GM19468 (cell line): ENCODE measurements around the gene DNAH17.

ENCODE experiments used
- ATAC-seq: cut with Tn5 transposase; IDR thresholded peaks from one replicate; pipeline ENCODE4 v1.9.1; 2021; ENCODE audit warnings: mild to moderate bottlenecking, moderate library complexity, moderate number of reproducible peaks; ENCODE audit not compliant: unreplicated experiment; ENCODE audit errors: extremely low read depth

Gene DNAH17

DNA sequence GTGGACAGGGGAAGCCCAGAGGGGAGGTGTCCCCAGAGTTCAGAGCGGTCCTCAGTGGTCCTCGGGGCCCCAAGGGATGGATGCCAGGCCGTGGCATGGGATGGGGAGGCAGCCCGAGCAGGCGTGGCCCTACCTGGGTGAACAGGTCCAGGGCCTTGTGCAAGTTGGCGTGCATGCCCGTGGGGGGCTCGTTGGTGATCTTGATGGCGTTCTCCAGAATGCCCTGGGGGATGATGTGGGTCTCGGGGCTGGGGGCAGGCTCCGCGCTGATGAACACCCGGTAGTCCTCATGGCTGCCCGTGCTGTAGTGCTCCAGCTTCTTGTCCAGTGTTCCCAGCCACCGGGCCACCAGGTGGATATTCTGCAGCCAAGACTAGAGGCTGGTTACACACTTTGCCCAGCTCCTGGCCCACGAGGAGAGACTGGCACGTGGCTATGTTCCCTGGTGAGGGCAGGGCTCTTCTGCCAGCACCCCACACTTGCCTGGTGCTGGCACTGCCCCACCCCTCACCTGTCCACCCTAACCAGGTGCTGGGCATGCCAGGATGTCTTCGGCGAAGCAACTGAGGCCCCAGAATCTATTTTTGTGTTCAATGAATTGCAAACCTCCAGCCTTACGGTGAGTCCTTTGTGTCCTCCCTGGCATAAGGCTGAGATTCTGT is 139.6 kb downstream of the DNAH17 start:
- no peak for ATAC-seq

DNA sequence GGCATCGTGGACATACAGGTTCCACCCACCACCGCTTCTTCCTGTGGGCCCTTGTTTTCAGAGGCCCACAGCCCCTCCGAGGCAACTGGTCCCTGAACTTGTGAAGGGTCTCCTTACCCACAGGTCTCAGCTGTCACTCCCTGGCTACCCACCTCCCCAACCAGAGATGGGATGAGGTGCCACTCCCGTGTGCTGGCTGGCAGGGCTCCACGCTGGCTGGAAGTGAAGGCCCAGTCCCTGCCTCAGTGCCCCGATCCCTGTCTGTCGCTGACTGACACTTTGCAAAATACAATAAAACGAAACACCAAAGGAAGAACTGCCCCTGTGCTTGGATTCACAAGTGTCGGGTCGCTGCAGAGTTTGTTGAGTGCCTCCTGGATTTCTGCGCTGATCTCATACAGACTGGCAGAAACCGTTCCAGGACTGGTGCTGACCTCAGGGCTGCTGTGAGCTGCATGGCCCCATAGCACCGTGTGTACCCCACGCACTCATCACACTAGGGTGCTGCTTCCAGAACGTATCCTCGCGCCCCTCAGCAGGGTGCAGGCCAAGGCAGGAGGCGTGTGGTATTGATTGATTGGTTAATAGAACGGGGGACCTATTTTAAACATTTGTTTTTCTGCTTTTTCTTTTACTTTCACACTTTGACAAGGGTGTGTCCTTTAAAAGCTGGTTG is 141.7 kb downstream of the DNAH17 start:
- no peak for ATAC-seq

DNA sequence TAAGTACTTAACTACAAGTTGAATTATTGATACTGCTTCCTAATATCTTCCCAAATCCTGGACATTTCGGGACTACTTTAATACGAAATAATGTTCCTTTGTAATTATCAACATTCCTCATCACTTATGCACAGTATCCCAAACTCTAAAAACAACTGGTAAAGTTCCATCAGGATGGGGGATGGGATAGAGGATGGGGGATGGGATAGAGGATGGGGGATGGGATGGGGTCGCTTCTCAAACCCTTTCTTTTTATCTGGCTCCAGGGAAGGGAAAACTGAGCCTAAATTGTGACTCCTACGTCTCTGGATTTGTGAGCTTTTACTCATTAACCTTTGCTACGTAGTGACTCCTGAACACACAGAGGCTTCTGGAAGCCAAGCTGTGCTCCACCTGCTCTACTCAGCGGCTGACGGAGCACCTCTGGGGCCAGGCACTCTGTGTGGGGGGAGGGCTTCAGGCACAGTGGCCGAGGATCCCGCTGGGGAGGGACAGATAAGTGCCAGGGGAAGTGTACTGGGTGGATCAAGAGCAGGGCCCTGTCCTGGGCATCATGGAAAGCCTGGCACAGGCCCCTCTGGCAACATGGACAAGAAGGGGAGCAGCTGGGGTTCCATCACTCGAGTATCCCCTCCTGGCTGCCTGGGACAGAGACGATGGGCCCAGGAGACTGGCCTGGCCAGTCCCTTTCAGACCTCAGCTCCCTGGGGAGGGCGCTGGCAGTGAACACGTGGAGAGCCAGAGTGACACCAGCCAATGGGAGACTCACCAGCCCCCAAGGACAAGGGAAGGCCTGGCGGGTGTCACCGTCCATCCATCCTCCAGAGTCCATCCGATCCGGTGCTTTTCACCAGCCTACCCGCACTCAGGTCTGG is 142.5 kb downstream of the DNAH17 start:
- ATAC-seq, result no peak

DNA sequence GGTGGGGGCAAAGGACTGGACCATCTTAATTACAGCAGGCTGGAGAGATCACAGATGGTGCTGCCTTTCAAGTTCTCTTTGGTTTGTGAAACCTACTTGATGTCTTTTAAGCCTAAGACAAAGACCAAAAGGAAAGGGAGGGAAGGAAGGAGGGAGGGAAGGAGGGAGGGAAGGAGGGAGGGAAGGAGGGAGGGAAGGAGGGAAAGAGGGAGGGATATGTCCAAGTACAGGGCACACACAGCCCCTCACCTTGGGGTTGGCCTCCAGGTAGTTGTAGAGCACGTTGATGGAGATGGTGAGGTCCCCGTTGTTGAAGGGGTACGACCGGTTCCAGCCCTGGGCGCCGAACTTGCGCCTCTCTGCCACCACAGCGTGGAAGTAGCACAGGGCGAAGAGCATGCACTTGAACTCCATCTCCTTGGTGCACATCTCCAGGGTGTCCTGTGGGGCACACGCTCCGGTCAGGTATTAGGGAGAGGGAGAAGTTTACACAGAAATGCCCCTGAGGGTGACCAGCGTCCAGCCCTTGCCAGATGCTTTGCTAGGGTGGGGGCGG is 143.3 kb downstream of the DNAH17 start:
- no peak for ATAC-seq

DNA sequence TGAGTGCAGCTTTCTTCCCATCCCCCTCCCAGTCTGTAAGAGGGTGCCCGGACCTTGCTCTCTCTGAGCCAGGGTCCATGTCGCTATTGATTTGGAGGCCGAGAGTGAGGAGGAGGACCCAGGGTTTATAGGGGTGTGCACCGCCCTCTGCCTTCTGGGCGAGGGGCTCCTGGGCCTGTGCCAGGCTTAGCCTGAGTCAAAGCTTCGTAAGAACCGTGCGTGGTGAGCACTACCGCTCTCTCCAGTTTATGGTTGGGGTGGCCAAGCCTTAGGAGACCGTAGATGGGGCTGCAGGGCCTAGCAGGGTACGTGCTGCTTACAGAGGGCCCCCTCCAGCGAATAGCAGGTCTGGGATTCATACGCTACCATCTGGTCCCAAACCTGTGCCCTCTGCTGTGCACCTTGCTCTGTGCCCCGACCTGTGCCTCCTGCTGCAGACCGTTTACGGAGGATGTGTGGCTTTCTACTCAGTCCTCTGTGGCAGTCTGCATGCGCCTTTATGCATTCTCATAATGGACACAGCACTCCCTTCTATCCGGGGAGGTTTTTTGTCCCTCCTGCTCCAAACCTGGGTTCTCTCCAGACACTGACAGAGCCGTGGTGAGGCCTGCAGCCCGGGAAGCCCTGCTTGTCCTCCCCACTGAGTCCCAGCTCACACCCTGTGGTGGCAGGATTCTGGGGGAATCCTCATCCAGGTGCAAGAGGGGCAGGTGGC is 144.0 kb downstream of the DNAH17 start:
- ATAC-seq, result no peak

DNA sequence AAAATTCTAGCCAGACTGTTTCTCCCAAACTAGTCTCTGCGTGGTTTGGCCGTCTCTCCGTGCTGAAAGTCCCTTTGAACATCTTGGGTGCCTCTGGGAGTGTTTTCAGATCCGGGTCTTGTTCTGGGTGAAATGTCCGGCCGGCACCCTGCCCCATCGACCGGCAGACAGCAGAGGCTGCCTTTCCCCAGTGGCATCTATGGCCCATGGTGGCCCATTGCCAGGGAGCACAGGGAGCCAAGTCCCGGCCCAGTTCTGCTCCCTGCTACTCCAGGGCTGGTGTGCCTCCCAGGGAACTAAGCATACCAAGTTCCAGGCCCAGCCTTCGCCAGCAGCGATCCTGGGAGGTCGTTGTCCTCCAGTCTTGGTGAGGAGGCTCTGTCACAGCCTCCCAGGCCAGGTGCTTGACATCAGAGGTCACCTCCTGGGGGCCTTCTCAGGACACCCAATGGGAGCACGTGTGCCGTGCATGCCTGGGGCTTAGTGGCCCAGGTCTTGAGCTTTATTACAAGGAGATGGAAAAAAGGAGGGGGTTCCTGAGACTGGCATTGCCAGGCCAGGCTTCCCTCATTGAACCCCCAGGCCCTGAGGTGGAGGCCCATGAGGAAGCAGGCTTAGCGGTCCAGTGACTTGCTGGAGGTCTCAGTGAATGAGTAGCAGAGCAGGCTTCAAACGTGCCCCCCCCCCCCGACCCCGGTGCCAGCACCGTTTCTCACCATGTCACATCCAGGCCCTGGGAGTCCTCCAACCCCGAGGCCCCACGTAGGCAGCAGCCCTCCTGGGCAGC is 144.8 kb downstream of the DNAH17 start:
- no peak for ATAC-seq

DNA sequence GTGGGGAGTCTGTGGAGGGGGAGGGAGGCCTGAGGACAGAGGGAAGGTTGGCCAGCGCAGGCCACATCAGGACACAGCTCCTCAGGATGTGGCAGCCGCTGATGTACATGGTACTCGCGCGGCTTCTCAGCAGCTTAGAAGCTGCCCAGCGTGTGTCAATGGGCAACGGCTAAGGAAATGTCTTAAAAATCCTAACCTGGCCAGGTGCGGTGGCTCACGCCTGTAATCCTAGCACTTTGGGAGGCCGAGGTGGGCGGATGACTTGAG is 145.6 kb downstream of the DNAH17 start:
- no peak for ATAC-seq

DNA sequence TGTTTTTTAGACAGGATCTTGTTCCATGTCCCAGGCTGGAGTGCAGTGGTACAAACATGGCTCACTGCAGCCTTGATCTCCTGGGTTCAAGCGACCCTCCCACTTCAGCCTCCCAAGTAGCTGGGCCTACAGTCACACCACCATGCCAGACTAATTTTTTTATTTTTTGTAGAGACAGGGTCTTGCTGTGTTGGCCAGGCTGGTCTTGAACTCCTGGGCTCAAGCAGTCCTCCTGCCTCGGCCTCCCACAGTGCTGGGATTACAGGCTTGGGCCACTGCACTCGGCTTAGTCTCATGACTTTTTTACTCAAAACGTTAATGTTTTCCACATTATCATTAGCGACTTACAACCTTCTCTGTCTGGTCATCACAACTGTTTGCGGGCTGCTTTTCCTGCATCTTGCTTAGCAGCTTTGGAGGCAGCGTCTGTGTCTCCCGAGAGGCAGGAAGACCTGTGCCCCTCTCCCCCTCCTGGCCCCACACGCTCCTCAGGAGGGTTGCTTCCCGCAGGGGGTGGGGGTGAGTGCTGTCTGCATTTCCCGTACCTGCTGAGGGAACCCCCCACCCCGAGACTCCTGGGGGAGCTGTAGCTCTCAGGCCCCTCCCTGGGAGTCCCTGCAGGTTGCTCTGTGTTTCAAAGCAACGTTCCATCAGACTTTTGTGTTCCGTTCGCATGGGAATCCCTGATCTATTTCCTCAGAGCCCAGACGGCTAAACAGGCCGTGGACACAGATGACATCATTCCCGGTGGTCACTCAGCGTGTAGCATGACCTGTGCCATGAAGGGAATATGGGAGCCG is 146.1 kb downstream of the DNAH17 start:
- no peak for ATAC-seq

DNA sequence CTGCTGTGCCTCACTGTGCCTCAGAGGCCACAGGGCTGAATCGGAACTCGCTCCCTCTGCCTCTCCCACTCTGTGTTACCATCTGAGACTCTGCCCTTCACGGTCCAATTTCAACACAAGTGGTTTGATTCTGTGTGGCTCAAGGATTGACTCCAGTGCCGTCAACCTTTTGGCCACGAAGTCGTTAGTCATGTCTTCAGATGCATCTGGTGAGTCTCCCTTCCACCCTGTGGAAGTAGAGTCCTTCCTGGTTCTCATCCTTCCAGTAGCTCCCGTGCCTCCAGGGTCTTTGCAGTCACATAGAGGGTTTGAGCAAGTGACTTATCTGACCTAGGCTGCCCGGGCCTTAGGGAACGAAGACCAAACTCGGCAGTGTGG is 147.6 kb downstream of the DNAH17 start:
- no peak for ATAC-seq

DNA sequence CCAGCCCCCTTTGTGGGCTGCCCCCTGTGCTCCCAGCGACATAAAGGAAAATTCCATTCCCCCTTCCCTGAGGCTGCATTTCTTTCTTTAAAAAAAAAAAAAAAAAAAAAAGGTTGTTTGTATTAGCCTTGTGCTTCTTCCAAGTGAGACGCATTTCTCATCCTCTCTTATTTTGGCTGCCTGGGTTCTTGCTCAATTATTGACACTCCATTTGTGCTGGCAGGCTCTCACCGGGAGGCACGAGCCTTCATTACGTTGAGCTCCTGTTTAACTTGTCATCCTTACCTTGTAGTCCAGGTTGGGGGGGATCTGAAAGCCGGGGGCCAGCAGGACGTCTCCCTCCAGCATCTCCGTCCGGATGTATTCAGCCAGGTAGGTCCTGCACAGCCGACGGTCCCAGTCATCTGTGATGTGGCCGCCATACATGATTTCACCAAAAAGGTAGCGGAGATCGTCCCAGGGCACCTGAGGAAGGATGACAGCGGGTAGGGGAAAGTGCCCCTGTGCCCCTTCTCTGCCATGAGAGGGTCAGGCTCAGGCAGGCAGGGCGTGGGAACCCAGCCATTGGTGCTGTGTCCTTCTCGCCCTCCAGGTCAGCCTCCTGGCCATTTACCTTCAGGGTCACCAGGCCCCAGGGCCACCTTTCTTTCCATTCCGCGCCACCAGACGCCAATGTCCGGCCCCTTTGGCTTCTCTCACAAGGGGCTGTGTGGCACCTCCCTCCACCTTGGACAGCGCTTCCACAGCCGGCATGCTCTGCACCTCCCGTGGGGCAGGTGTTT is 148.2 kb downstream of the DNAH17 start:
- ATAC-seq, result no peak

DNA sequence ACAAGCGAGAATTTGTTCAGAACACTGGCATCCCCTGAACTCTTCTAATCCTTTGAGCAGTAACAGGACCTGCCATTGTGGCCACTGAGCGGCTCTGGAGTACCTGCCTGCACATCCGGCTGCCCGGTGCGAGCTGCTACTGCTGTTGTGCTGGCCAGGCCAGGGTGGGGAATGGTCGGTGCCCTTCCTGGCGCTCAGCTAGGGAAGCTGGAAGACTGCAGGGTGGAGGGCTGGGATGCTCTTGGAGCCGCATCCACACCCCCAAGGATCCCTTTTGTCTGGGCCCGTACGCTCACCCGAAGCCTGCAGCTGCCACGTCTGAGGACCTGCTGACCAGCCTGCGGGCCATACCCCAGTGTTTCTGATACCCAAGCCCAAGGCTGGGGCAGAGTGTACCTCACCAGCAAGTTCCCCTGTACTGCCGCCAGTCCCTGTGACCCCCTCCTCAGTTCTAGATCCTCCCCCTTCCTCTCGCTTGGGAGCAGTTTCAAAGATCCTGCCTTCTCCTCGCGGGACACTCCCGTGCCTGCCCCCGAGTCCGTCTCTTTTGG is 149.1 kb downstream of the DNAH17 start:
- no peak for ATAC-seq

DNA sequence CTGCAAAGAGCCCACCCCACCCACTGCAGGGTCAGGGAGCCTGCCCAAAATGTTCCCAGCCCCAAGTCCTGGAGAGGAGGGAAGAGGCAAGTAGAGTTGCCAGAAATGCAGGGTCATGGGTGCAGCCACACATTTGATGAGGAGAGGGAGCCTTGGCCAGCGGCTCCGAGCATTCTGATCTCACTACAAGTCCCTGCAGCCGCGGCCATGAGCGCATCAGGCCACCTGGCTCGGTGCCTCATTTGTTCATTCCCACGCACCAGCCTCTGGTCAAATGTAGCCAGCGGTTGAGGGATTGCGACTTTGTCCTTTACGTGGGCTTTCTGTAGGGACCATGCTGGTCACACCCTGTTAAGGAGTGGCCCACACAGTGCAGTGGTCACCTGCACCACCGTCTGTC is 150.1 kb downstream of the DNAH17 start:
- ATAC-seq, result no peak

DNA sequence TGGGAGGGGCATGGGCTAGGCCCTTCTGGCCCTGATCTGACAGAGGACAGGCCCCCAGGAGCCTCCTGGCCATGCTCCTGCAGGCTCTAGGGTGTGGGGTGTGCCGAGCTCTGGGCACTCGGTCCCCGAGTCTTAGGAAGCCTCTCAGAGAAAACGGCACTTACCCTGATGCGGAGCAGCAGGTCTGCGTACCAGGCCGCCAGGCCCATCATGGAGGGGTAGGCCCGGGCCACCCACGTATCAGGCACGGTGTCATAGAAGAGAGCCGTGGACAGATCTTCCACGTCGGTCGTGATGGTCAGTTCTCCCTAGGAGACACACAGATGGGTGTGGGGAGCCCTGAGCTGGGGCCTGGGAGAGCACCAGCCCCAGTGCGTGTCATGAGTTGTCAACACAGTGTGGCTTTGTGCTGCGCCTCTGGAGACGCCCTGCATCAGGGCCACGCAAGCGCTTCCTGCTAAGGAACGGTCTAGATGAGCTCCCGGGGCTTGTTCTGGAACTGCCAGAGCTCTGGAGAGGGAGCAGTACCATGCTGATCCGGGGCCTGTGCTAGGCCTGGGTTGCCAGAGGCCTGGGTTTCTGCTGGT is 150.8 kb downstream of the DNAH17 start:
- no peak for ATAC-seq

DNA sequence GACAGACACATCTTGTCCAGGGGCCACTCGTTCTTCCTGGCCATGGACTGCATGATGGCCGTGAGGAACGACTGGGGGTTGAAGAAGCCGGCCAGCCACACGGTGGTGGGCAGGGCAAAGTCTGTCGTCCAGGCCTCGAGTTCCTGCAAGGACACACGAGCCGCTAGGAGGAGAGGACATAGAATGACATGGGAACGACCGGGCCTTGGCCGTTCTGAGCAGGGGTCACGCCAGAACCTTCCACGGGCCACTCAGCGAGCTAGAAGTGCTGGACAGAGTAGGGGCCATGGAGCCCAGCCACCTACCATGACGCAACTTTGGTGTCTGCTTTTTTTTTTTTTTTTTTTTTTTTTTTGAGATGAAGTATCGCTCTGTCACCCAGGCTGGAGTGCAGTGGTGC is 151.8 kb downstream of the DNAH17 start:
- ATAC-seq, result no peak

DNA sequence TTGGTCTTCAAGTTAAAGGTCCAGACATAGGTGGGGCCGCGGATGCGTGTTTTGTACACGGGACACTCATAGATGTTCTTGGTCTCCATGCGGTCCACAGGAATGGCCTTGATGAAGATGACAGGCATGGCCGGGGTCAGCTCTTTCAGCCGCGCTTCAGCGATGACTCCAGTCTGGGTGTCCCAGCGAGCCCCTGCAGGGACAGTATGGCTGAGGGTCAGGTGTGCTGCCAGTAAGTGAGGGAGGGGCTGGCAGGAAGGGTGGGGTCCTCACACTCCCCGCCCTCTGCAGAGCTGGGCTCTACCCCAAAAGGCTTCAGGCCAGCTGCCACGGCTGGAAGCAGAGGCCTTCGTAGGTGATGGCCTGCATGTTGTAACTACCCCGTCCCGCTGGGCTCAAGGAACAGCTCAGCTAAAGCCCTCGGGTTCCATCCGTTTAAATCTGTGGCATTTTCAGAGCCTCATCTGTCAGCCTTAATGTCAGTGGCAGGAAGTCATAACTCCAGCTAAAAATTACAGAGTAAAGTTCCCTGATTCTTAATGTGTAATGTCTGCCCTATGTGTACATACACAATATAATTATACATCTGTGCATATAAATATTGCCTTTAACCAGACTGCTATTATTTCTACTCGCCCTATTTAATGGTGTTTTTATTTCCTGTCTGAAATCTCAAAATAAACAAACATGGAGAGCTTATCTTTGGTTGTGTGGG is 153.1 kb downstream of the DNAH17 start:
- ATAC-seq, result no peak

DNA sequence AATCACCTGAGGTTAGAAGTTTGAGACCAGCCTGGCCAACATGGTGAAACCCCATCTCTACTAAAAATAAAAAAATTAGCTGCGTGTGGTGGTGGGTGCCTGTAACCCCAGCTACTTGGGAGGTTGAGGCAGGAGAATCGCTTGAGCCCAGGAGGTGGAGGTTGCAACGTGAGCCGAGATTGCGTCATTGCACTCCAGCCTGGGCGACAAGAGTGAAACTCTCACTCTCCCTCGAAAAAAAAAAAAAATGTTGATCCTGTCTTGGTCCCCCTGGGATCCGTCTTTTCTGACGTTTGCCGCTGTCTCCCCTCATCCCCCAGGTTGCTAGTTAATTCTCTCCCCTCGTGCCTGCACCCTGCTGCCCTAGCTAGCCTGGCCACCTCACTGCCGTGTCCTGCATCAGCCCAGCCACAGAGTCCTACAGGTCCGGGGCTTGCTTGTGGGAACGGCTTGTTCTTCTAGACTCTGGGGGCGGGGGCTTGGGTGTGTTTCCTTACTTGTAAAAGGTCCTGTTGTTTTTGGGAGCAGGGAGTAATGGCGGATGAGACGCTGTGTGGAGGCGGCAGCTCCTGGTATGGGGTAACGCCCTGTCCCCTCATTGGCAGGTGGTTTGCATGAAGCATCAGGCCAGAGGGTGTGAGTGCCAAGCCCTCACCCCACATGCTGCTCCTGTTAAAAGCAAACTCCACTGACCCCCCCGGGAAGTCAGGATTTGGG is 154.2 kb downstream of the DNAH17 start:
- no peak for ATAC-seq

DNA sequence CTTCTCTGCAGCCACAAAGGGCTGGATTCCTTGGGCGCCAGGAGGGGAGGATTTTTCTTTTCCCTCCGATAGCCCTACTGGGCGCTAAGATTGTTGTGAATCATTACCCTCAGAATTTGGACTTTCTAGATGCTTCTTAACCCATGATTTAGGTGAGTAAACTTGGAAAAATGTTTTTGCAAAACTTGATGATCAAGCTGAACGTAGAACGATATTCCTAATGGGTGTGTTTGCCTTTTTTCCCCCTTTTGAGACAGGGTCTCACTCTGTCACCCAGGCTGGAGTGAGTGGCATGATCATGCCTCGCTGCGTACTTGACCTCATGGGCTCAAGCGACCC is 155.0 kb downstream of the DNAH17 start:
- ATAC-seq, result no peak
